ENCODE results near the gene ARHGDIG.
"Not testable (repeated sequence)": the region's sequence is repeated elsewhere in the genome, so short reads cannot be mapped to it uniquely, and the experiment has no call there.

The ARHGDIG gene

GRCh38 chr16:301950-302349 is 21.6 kb downstream of the ARHGDIG start:
- no peak for DNase-seq

GRCh38 chr16:303760-304505 is 23.5 kb downstream of the ARHGDIG start:
- DNase-seq = no peak

- DNase-seq = no peak
Measured at GRCh38 chr16:305916-306626, 25.7 kb downstream of the ARHGDIG start.

- peak; percentile 11 for DNase-seq
Measured at GRCh38 chr16:306911-307370, 26.6 kb downstream of the ARHGDIG start.

GRCh38 chr16:307691-308312 is 27.4 kb downstream of the ARHGDIG start:
- DNase-seq = no peak

- DNase-seq = no peak
Measured at GRCh38 chr16:309476-309875, 29.1 kb downstream of the ARHGDIG start.

GRCh38 chr16:311725-312124 is 31.3 kb downstream of the ARHGDIG start:
- no peak for DNase-seq

- peak; percentile 30 for DNase-seq
Measured at GRCh38 chr16:314351-314750, 34.0 kb downstream of the ARHGDIG start.

- peak; percentile 74 for DNase-seq
Measured at GRCh38 chr16:314795-315299, 34.5 kb downstream of the ARHGDIG start.

- DNase-seq = no peak
Measured at GRCh38 chr16:316741-317464, 36.5 kb downstream of the ARHGDIG start.

- DNase-seq = no peak
Measured at GRCh38 chr16:317583-317982, 37.2 kb downstream of the ARHGDIG start.

- DNase-seq = no peak
Measured at GRCh38 chr16:318628-319027, 38.2 kb downstream of the ARHGDIG start.

GRCh38 chr16:320206-320605 is 39.8 kb downstream of the ARHGDIG start:
- no peak for DNase-seq

- no peak for DNase-seq
Measured at GRCh38 chr16:321532-321931, 41.1 kb downstream of the ARHGDIG start.

GRCh38 chr16:322476-323143 is 42.2 kb downstream of the ARHGDIG start:
- DNase-seq = no peak

- no peak for DNase-seq
Measured at GRCh38 chr16:324201-324450, 43.7 kb downstream of the ARHGDIG start.

- DNase-seq = no peak
Measured at GRCh38 chr16:324451-325334, 44.3 kb downstream of the ARHGDIG start.

GRCh38 chr16:325375-326145 is 45.2 kb downstream of the ARHGDIG start:
- DNase-seq = no peak

- no peak for DNase-seq
Measured at GRCh38 chr16:330741-331140, 50.4 kb downstream of the ARHGDIG start.

- DNase-seq = not testable (repeated sequence)
Measured at GRCh38 chr16:331181-331814, 50.9 kb downstream of the ARHGDIG start.

Measured in NCI-H1092 (cell line).